Breast epithelium (tissue), 3 donors: ENCODE data around the gene PSMC3IP.

ENCODE experiments used
- CTCF ChIP-seq, 3 donors: fragments of 450-650 bp; IDR thresholded peaks; one replicate each; pipeline ENCODE4 v1.5.1; 2016 to 2017; ENCODE audit warnings: antibody characterized with exemption in 3 of 3, mild to moderate bottlenecking in 3 of 3, moderate library complexity in 3 of 3
- POLR2A ChIP-seq: fragments of 450-650 bp; IDR thresholded peaks from one replicate; pipeline ENCODE4 v1.6.1; 2016; ENCODE audit warnings: antibody characterized with exemption, mild to moderate bottlenecking, moderate library complexity
- POLR2AphosphoS5 ChIP-seq, 3 donors: sonication (generic); formaldehyde crosslinking; IDR thresholded peaks; one replicate each; pipeline ENCODE4 v1.6.1; 2017; ENCODE audit warnings: antibody characterized with exemption in 3 of 3

- no peak for TF ChIP-seq CTCF (IDR thresholded peaks at IDR 0.05)
- TF ChIP-seq POLR2A, result no peak
- no peak for TF ChIP-seq POLR2AphosphoS5 (IDR thresholded peaks at IDR 0.05)
These were observed 36.3 kb downstream of the PSMC3IP start for GRCh38 chr17:42541041-42541833.
